ENCODE data around the gene PHACTR3.

PHACTR3 gene

GRCh38 chr20:59574308-59574707 lies 30.0 kb upstream of the PHACTR3 start:
- DNase-seq, result no peak

- DNase-seq, result no peak
Measured at GRCh38 chr20:59575216-59575615, 29.1 kb upstream of the PHACTR3 start.

GRCh38 chr20:59575653-59576052 lies 28.7 kb upstream of the PHACTR3 start:
- no peak for DNase-seq

GRCh38 chr20:59576216-59576953 lies 28.0 kb upstream of the PHACTR3 start:
- DNase-seq, result no peak

- peak; percentile 30 for DNase-seq
Measured at GRCh38 chr20:59577037-59577808, 27.1 kb upstream of the PHACTR3 start.

- no peak for DNase-seq
Measured at GRCh38 chr20:59577809-59578435, 26.4 kb upstream of the PHACTR3 start.

GRCh38 chr20:59578436-59579403 lies 25.6 kb upstream of the PHACTR3 start:
- no peak for DNase-seq

GRCh38 chr20:59579404-59580145 lies 24.8 kb upstream of the PHACTR3 start:
- DNase-seq, result no peak

GRCh38 chr20:59580146-59580946 lies 24.0 kb upstream of the PHACTR3 start:
- no peak for DNase-seq

GRCh38 chr20:59580991-59581401 lies 23.3 kb upstream of the PHACTR3 start:
- DNase-seq, result no peak

- no peak for DNase-seq
Measured at GRCh38 chr20:59581993-59582679, 22.2 kb upstream of the PHACTR3 start.

- no peak for DNase-seq
Measured at GRCh38 chr20:59583428-59584277, 20.7 kb upstream of the PHACTR3 start.

- no peak for DNase-seq
Measured at GRCh38 chr20:59584278-59584925, 19.9 kb upstream of the PHACTR3 start.

GRCh38 chr20:59585714-59586409 lies 18.5 kb upstream of the PHACTR3 start:
- no peak for DNase-seq

GRCh38 chr20:59586613-59587012 lies 17.7 kb upstream of the PHACTR3 start:
- no peak for DNase-seq

GRCh38 chr20:59587570-59587969 lies 16.8 kb upstream of the PHACTR3 start:
- DNase-seq, result no peak

GRCh38 chr20:59588236-59588855 lies 16.0 kb upstream of the PHACTR3 start:
- no peak for DNase-seq
